Stimulated activated CD4-positive, alpha-beta T cell treated with anti-CD3 and anti-CD28 coated beads, Interleukin-12 subunit alpha, Interleukin-12 subunit beta, amount 100 ng/mL, for 48 hours (primary cell): Measurements from ENCODE around the gene HCCS.

Experiments used
- DNase-seq, 3 donors: peaks; one replicate each; pipeline ENCODE4 v3.0.0-alpha.2; 2020; ENCODE audit warnings: low read depth in 2 of 3, low spot score in 1 of 3

Gene HCCS

GRCh38 chrX:11111037-11111851, at the start of gene HCCS:
Gene HCCS, plus strand, starts transcription at chrX:11111332. Its CDS starts 729 bp downstream, at chrX:11112061.
- peak; percentile 55 to 75 (median 72) for DNase-seq

- DNase-seq, result no peak
Observed at GRCh38 chrX:11064276-11064675, 46.9 kb upstream of the HCCS start.

DNA sequence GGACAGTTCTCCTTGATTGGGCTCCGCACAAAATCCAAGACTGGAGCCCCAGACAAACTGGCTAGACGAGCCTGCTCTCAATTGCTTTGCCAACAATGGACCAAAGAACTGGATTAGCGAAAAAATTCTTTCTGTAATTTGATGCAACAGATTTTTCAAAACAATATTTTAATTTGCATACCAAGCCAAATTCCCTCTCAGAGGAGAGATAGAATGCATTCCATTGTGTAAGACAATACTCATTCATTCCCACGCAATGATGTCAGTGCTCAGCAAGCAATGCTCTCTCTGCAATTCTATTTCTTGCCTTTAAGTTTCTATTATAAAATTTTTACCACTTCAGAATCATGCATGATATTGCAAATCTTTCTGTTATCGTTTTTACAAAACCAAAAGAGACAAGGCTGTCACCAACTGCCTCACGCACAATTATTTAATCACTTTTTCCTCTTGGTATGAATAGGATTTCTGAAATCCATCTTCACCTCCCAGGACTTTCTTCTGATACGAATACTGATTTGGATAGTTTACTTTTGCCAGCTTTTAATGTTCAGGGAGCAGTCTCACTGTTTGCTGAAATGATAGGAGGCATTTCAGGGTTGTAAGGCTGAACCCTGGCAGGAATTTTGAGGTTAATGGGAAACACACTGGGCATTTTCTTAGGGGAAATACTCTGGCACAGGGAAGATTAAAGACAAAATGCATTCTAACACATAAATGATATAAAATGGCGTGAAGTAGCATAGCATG, 46.1 kb upstream of the HCCS start:
- DNase-seq, result no peak

DNA sequence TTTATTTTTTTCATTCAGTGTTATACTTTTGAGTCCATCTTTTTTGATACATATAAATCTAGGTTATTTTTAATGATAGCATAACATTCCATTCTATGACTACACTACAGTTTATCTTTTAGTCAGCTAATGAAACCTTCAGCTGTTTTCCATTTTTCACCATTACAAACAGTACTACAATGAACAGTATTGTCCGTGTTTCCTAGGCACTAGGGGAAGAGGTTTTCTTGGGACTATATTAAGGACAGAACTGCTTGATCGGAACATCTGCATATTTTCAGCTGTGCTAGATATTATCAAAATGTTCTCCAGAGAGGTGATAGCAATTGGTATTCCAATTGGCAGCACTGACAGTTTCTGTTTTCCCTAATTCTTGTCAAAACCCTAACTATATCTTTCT, 44.3 kb upstream of the HCCS start:
- DNase-seq, result no peak

- DNase-seq, result no peak
Observed at GRCh38 chrX:11073381-11073780, 37.8 kb upstream of the HCCS start.

GRCh38 chrX:11080741-11081305, 30.3 kb upstream of the HCCS start:
- no peak for DNase-seq

DNA sequence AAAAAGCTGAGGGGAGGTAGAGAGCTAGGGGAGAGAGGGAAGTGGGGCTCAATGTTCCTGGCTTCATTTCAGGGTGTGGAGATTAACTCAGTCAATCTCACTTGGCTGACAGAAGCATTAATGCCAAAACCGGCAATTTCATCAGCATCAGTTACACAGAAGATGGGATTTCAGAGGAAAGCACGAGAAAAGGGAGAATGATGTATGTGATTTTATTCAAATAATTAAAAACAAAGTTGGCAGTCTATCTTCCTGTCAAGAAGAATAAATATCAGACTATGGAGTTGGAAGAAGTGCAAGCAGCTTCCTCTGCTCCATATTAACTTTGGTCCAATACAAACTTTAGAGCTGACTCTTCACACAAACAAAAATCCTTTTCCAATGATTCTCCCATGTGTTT, 29.6 kb upstream of the HCCS start:
- DNase-seq, result no peak

DNA sequence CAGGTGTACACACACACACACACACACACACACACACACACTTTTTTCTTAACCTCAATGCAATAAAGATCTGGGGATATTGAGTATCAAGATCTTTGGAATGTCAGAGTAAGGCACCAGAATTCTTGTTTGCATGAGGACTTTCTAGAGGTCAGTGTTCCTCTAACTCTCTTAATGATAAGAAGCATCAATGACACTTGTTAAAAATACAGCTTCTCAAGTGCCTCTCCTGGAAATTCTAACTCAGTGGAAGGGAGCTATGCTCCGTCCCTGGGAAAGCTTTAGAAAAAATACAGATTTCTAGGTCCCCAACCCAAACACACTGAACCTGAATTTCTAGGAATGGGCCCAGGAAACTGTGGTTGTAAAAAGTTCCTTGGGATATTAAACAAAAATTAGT, 25.8 kb upstream of the HCCS start:
- DNase-seq, result no peak

DNA sequence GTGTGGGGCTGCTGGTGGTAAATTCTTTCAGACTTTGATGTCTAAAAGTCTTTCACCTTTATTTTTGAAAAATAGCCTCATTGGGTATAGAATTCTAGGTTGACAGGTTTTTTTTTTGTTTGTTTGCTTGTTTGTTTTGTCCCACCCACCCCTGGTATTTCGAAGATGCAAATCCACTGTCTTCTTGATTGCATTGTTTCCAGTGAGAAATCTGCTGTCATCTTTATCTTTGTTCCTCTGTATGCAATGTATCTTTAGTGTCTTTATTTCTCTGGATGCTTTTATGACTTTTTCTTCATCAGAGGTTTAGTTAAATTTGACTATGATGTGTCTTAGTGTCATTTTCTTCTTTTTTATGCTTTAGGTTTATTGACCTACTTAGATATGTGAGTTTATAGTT, 21.3 kb upstream of the HCCS start:
- DNase-seq, result no peak

DNA sequence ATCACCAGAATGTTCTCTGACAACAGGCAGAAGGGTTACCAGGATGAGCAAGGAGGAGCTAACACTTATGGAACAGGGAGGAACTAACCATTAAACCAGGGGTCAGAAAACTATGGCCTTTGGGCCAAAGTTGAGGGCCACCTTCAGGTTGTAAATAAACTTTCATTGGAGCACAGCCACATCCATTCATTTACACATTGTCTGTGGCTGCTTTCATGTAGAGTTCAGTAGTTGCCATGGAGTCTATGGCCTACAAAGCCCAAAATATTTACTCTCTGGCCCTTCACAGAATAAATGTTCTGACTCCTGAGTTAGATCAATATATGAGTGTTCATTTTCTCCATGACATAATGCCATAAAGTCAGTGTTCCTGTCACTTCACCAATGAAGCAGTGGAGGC, 13.2 kb upstream of the HCCS start:
- no peak for DNase-seq

GRCh38 chrX:11099465-11099864, 11.7 kb upstream of the HCCS start:
- no peak for DNase-seq

- DNase-seq, result no peak
Observed at GRCh38 chrX:11100281-11101035, 10.7 kb upstream of the HCCS start.

DNA sequence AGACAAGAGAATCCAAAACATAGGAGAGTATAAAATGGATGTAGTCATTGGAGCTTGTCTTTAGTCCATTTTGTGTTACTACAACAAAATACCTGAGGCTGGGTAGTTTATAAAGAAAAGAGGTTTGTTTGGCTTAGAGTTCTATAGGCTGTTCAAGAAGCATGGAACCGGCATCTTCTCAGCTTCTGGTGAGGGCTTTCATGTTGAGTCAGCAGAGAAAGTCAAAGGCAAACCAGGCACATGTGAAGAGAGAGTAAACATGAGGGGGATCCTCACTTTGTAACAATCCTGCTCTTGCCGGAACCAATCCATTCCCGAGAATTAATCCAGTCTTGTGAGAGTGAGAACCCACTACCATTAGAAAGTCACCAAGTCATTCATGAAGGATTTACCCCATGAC, 8.1 kb upstream of the HCCS start:
- DNase-seq, result no peak

DNA sequence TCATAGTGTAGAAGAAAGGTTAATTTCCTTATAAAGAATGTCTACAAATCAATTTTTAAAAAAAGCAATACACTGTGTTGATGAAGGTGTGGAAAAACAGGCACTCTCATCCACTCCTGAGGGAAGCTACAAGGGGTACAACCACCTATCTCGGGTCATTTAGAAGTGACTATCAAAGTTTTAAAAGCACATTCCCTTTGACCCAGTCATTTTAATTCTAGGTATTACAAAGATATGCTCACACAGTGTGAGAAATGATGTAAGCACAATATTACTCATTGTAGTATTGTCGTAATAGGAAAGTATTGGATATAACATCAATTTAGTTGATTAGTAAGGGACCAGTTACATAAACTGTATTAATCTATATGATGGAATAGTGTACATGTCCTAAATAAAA, 7.4 kb upstream of the HCCS start:
- no peak for DNase-seq

- DNase-seq, result no peak
Observed at GRCh38 chrX:11105080-11105479, 6.1 kb upstream of the HCCS start.

DNA sequence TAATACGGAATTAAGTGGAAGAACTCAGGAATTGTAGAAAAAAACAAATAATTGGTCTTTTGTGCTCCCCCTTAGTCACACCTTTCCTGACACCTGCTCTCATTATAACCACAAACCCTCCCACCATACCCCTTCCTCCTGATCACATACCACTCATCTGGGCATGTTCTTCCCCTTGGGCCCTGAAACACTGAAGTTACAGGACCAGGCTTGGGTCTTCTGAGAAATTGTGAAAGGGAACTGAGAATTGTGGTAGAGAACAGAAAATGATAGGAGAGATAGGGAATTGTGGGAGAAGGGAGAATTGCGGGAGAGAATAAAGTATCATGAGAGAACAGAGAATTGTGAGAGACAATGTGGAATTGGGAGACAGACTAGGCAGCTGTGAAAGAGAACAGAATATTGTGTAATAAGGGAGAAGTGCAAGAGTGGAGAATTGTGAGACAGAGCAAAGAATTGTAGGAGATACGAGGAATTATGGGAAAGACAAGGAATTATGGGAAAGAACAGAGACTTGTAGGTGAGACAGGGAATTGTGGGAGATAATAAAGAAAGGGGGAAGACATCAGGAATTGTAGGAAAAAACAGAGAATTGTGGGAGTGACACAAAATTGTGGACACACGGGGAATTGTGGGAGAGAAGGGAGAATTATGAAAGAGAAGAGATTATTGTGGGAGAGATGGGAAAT, 2.7 kb upstream of the HCCS start:
- no peak for DNase-seq

GRCh38 chrX:11109968-11110367, 1.2 kb upstream of the HCCS start:
- no peak for DNase-seq

DNA sequence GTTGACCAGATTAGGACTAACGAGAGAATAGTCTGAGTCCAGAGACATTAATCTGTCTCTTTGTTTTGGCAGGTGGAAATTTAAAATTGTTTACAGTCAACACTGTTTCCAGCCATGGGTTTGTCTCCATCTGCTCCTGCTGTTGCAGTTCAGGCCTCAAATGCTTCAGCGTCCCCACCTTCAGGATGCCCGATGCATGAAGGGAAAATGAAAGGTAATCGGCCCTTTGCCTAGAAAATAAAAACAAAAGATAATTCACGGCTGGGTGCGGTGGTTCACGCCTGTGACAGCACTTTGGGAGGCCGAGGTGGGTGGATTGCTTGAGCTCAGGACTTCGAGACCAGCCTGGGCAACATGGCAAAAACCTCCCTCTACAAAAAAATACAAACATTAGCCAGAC, 815 bp downstream of the HCCS start:
- no peak for DNase-seq

DNA sequence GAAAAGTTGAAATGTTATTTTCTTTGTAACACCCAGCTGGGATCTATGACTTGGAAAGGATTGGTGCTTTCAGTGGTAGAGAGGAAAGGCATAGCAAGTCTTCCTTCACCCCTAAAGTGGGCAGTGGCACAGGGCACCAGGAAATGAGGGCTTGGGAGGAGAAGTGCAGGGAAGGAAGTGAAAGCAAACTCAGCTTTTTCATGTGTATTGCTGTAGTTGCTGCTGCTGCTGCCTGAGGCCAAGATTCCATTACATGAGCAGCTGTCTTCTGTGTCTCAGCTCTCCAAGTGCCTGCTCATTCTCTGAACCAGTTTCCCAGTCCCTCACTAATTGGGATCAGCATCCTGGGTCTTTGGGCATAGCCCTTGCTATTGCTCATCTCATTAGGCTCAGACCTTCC, 2.6 kb downstream of the HCCS start:
- DNase-seq, result no peak

- no peak for DNase-seq
Observed at GRCh38 chrX:11117745-11118144, 6.6 kb downstream of the HCCS start.
